ENCODE data around the gene STK32C. TPM values are rescaled to one million over a fixed set of nuclear protein-coding genes. Genes with fewer than 3 reads are reported as not detected.

Gene STK32C
- total RNA-seq, 1 donor from 2014 or later: 13.8 TPM

DNA sequence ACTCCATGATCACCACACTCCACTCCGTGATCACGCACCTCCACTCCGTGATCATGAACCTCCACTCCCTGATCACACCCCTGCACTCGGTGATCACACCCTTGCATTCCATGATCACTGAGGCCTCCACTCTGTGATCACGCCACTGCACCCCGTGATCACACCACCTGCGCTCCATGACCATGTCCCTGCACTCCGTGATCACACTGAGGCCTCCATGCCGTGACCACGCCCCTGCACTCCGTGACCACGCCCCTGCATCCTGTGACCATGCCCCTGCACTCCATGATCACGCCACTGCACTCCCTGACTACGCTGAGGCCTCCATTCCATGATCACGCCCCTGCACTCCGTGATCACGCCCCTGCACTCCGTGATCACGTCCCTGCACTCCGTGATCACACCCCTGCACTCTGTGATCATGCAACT, 27.1 kb downstream of the STK32C start:
- Mint-ChIP-seq H3K36me3 (ENCODE audit: low read depth) (no peaks in the 10 kb centered on the region), H3K27ac (no peak overlapping the region), H3K4me1 (no peaks in the 10 kb centered on the region), H3K4me3 (no peak overlapping the region), H3K9me3 (no peaks in the 10 kb centered on the region), H3K27me3 (no peaks in the 10 kb centered on the region)
- intact Hi-C loops (cut with micrococcal nuclease): no loop called here
- no peak for ATAC-seq (ENCODE audit: low read depth)
- CTCF ChIA-PET: no interaction called here
- TF ChIP-seq, protein P1, sequence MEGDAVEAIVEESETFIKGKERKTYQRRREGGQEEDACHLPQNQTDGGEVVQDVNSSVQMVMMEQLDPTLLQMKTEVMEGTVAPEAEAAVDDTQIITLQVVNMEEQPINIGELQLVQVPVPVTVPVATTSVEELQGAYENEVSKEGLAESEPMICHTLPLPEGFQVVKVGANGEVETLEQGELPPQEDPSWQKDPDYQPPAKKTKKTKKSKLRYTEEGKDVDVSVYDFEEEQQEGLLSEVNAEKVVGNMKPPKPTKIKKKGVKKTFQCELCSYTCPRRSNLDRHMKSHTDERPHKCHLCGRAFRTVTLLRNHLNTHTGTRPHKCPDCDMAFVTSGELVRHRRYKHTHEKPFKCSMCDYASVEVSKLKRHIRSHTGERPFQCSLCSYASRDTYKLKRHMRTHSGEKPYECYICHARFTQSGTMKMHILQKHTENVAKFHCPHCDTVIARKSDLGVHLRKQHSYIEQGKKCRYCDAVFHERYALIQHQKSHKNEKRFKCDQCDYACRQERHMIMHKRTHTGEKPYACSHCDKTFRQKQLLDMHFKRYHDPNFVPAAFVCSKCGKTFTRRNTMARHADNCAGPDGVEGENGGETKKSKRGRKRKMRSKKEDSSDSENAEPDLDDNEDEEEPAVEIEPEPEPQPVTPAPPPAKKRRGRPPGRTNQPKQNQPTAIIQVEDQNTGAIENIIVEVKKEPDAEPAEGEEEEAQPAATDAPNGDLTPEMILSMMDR (IDR thresholded peaks at IDR 0.05): no peak
- POLR2A ChIA-PET: no interaction called here
- DNase-seq: no peak

DNA sequence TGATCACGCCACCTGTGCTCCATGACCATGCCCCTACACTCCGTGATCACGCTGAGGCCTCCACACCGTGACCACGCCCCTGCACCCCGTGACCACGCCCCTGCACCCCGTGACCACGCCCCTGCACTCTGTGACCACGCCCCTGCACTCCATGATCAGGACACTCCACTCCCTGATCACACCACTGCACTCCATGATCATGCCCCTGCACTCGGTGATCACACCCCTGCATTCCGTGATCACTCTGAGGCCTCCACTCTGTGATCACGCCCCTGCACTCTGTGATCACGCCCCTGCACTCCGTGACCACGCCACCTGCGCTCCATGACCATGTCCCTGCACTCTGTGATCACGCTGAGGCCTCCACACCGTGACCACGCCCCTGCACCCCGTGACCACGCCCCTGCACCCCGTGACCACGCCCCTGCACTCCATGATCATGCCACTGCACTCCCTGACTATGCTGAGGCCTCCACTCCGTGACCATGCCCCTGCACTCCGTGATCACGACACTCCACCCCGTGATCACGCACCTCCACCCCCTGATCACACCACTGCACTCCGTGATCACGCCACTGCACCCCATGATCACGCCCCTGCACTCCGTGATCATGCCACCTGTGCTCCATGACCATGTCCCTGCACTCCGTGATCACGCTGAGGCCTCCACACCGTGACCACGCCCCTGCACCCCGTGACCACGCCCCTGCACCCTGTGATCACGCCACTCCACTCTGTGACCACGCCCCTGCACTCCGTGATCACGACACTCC, 27.7 kb downstream of the STK32C start:
- intact Hi-C loops (cut with micrococcal nuclease): no loop called here
- POLR2A ChIA-PET: no interaction called here
- DNase-seq (no peak), ATAC-seq (ENCODE audit: low read depth) (no peak)
- Mint-ChIP-seq H3K4me3 (no peak overlapping the region), H3K27me3 (no peaks in the 10 kb centered on the region), H3K27ac (no peak overlapping the region), H3K4me1 (no peaks in the 10 kb centered on the region), H3K36me3 (ENCODE audit: low read depth) (no peaks in the 10 kb centered on the region), H3K9me3 (no peaks in the 10 kb centered on the region)
- TF ChIP-seq, protein P1 (IDR thresholded peaks at IDR 0.05): no peak
- CTCF ChIA-PET: no interaction called here

DNA sequence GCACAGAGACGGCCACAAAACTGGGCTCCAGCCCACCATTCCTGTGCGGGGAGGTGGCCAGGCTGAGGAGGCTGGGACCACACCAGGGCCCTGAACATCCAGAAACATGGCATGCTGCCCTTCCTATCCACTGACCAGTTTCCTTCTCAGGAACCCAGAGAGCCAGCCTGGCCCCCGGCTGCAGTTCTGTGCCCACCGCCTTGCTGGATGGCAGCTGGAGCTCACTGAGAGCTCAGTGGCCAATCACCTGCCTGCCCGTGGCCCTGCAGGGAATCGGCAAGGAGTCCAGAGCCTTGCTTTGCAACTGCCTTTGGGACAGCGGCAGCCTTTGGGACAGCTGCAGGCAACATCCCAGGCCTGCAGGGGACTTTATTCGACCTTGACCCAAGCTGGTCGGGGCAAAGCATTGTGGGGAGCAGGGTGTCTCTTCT, 30.4 kb downstream of the STK32C start:
- Mint-ChIP-seq H3K4me1 (no peaks in the 10 kb centered on the region), H3K36me3 (ENCODE audit: low read depth) (no peaks in the 10 kb centered on the region), H3K27me3 (no peaks in the 10 kb centered on the region), H3K9me3 (no peaks in the 10 kb centered on the region), H3K4me3 (no peak overlapping the region), H3K27ac (no peak overlapping the region)
- DNase-seq: no peak
- POLR2A ChIA-PET: no interaction called here
- ATAC-seq (ENCODE audit: low read depth): no peak
- CTCF ChIA-PET: no interaction called here
- intact Hi-C loops (cut with micrococcal nuclease): no loop called here
- TF ChIP-seq, protein P1 (IDR thresholded peaks at IDR 0.05): no peak

DNA sequence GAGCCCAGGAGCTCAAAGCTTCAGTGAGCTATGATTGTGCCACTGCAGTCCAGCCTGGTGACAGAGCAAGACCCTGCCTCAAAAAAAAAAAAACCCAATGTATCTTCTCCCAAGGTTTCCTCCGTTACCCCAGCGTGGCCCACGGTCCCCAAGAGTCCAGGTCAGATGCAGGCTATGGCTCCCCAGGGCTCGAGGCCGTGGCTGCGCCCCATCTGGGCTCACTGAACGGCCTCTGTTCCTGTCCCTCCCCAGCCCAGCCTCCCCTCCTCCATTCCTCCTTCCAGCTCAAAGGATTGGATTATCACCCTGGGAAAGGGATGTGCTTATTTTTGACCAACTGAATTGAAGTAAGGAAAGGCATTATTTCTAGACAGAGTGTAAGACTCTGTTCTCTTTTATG, 31.0 kb downstream of the STK32C start:
- H3K4me1 Mint-ChIP-seq: no peaks in the 10 kb centered on the region
- ATAC-seq (ENCODE audit: low read depth): no peak
- H3K9me3 Mint-ChIP-seq: no peaks in the 10 kb centered on the region
- POLR2A ChIA-PET: no interaction called here
- TF ChIP-seq, protein P1 (IDR thresholded peaks at IDR 0.05): no peak
- H3K36me3 Mint-ChIP-seq (ENCODE audit: low read depth): no peaks in the 10 kb centered on the region
- H3K27me3 Mint-ChIP-seq: no peaks in the 10 kb centered on the region
- CTCF ChIA-PET: no interaction called here
- DNase-seq: no peak
- intact Hi-C loops (cut with micrococcal nuclease): no loop called here
- no peak overlapping the region for H3K27ac Mint-ChIP-seq
- H3K4me3 Mint-ChIP-seq: no peak overlapping the region

DNA sequence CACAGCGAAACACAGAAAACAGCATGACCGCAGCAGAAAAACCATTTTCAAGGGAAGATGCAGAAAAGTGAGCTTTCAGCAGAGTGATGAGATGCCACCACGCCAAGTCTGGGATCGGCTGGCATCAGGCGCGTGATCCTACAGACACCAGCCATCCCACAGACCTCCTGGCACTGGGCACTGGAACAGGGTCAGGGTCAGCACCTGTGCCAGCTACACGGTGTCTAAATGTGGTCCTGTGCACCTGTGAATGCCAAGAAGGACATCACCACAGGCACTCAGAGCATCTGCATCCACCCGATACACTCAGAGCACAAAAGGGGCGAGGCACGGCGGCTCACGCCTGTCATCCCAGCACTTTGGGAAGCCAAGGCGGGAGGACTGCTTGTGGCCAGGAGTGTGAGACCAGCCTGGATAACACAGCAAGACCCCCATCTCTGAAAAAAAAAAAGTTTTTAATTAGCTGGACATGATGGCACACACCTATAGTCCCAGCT, 31.5 kb downstream of the STK32C start:
- Mint-ChIP-seq H3K9me3 (no peaks in the 10 kb centered on the region), H3K4me3 (no peak overlapping the region), H3K27me3 (no peaks in the 10 kb centered on the region), H3K27ac (no peak overlapping the region), H3K4me1 (no peaks in the 10 kb centered on the region), H3K36me3 (ENCODE audit: low read depth) (no peaks in the 10 kb centered on the region)
- ChIA-PET CTCF (no interaction called here), POLR2A (no interaction called here)
- intact Hi-C loops (cut with micrococcal nuclease): no loop called here
- no peak for DNase-seq
- TF ChIP-seq, protein P1 (IDR thresholded peaks at IDR 0.05): no peak
- ATAC-seq (ENCODE audit: low read depth): no peak
